ENCODE measurements around the gene CCR6. TPM values are rescaled to one million over a fixed set of nuclear protein-coding genes. Genes with fewer than 3 reads are reported as not detected.
"Not testable (repeated sequence)": the region's sequence is repeated elsewhere in the genome, so short reads cannot be mapped to it uniquely, and the experiment has no call there.

CCR6 gene
- total RNA-seq, 1 donor from 2014 or later, result 0.52 TPM

- no peaks in the 10 kb centered on the region for H3K36me3 ChIP-seq (ENCODE audit: control insufficient read depth in 3 of 3, insufficient read depth in 3 of 3, low read length in 3 of 3)
These were observed 40.6 kb downstream of the CCR6 start for GRCh38 chr6:167163476-167164011.

GRCh38 chr6:167164261-167164660 is 41.4 kb downstream of the CCR6 start:
- Histone ChIP-seq H3K9me3 (ENCODE audit: control insufficient read depth in 3 of 3, low read length in 3 of 3) (no peaks in the 10 kb centered on the region), H3K27ac (ENCODE audit: low read depth, low read length) (no peak overlapping the region), H3K4me3 (ENCODE audit: low read length in 3 of 3) (no peak overlapping the region), H3K4me1 (ENCODE audit: control insufficient read depth in 3 of 3, insufficient read depth in 3 of 3, low read length in 3 of 3) (no peaks in the 10 kb centered on the region), H3K27me3 (ENCODE audit: control insufficient read depth in 3 of 3, insufficient read depth in 3 of 3, low read length in 3 of 3) (peaks cover 1 to 4% (median 2%) of the 10 kb centered on the region in 3 donors), H3K36me3 (ENCODE audit: control insufficient read depth in 3 of 3, insufficient read depth in 3 of 3, low read length in 3 of 3) (no peaks in the 10 kb centered on the region), H3K9ac (ENCODE audit: low read depth in 1 of 3, low read length in 3 of 3) (no peak overlapping the region)

More at GRCh38 chr6:167163476-167164011, 40.6 kb downstream of the CCR6 start:
- no peak overlapping the region for H3K9ac ChIP-seq (ENCODE audit: low read depth in 1 of 3, low read length in 3 of 3)
- H3K27me3 ChIP-seq (ENCODE audit: control insufficient read depth in 3 of 3, insufficient read depth in 3 of 3, low read length in 3 of 3), result peaks cover 0 to 3% (median 0%) of the 10 kb centered on the region in 3 donors
- H3K27ac ChIP-seq (ENCODE audit: low read depth, low read length), result no peak overlapping the region
- no peaks in the 10 kb centered on the region for H3K4me1 ChIP-seq (ENCODE audit: control insufficient read depth in 3 of 3, insufficient read depth in 3 of 3, low read length in 3 of 3)
- no peak overlapping the region for H3K4me3 ChIP-seq (ENCODE audit: low read length in 3 of 3)
- H3K9me3 ChIP-seq (ENCODE audit: control insufficient read depth in 3 of 3, low read length in 3 of 3), result no peaks in the 10 kb centered on the region

GRCh38 chr6:167165858-167166471 is 43.1 kb downstream of the CCR6 start:
- Histone ChIP-seq H3K36me3 (ENCODE audit: control insufficient read depth in 3 of 3, insufficient read depth in 3 of 3, low read length in 3 of 3) (no peaks in the 10 kb centered on the region), H3K4me3 (ENCODE audit: low read length in 3 of 3) (no peak overlapping the region), H3K27ac (ENCODE audit: low read depth, low read length) (no peak overlapping the region), H3K9ac (ENCODE audit: low read depth in 1 of 3, low read length in 3 of 3) (no peak overlapping the region), H3K27me3 (ENCODE audit: control insufficient read depth in 3 of 3, insufficient read depth in 3 of 3, low read length in 3 of 3) (peaks cover 4 to 9% (median 6%) of the 10 kb centered on the region in 3 donors), H3K9me3 (ENCODE audit: control insufficient read depth in 3 of 3, low read length in 3 of 3) (no peaks in the 10 kb centered on the region), H3K4me1 (ENCODE audit: control insufficient read depth in 3 of 3, insufficient read depth in 3 of 3, low read length in 3 of 3) (no peaks in the 10 kb centered on the region)

- H3K36me3 ChIP-seq (ENCODE audit: control insufficient read depth in 3 of 3, insufficient read depth in 3 of 3, low read length in 3 of 3); H3K9ac ChIP-seq (ENCODE audit: low read depth in 1 of 3, low read length in 3 of 3); H3K27ac ChIP-seq (ENCODE audit: low read depth, low read length); H3K4me3 ChIP-seq (ENCODE audit: low read length in 3 of 3); H3K4me1 ChIP-seq (ENCODE audit: control insufficient read depth in 3 of 3, insufficient read depth in 3 of 3, low read length in 3 of 3); H3K9me3 ChIP-seq (ENCODE audit: control insufficient read depth in 3 of 3, low read length in 3 of 3): not testable (repeated sequence)
- H3K27me3 ChIP-seq (ENCODE audit: control insufficient read depth in 3 of 3, insufficient read depth in 3 of 3, low read length in 3 of 3), result peaks cover 4 to 19% (median 9%) of the 10 kb centered on the region in 3 donors
These were observed 44.8 kb downstream of the CCR6 start for GRCh38 chr6:167167699-167168098.

GRCh38 chr6:167168296-167168695 is 45.4 kb downstream of the CCR6 start:
- H3K9me3 ChIP-seq (ENCODE audit: control insufficient read depth in 3 of 3, low read length in 3 of 3); H3K27ac ChIP-seq (ENCODE audit: low read depth, low read length): not testable (repeated sequence)

GRCh38 chr6:167169867-167170266 is 47.0 kb downstream of the CCR6 start:
- not testable (repeated sequence) for H3K9me3 ChIP-seq (ENCODE audit: control insufficient read depth in 3 of 3, low read length in 3 of 3); H3K9ac ChIP-seq (ENCODE audit: low read depth in 1 of 3, low read length in 3 of 3)
- H3K27me3 ChIP-seq (ENCODE audit: control insufficient read depth in 3 of 3, insufficient read depth in 3 of 3, low read length in 3 of 3), result peaks cover 4 to 21% (median 11%) of the 10 kb centered on the region in 3 donors

More at GRCh38 chr6:167168296-167168695, 45.4 kb downstream of the CCR6 start:
- H3K4me3 ChIP-seq (ENCODE audit: low read length in 3 of 3); H3K36me3 ChIP-seq (ENCODE audit: control insufficient read depth in 3 of 3, insufficient read depth in 3 of 3, low read length in 3 of 3); H3K9ac ChIP-seq (ENCODE audit: low read depth in 1 of 3, low read length in 3 of 3); H3K4me1 ChIP-seq (ENCODE audit: control insufficient read depth in 3 of 3, insufficient read depth in 3 of 3, low read length in 3 of 3): not testable (repeated sequence)
- H3K27me3 ChIP-seq (ENCODE audit: control insufficient read depth in 3 of 3, insufficient read depth in 3 of 3, low read length in 3 of 3), result peaks cover 4 to 21% (median 9%) of the 10 kb centered on the region in 3 donors

GRCh38 chr6:167171300-167171699 is 48.4 kb downstream of the CCR6 start:
- not testable (repeated sequence) for H3K4me3 ChIP-seq (ENCODE audit: low read length in 3 of 3); H3K9me3 ChIP-seq (ENCODE audit: control insufficient read depth in 3 of 3, low read length in 3 of 3); H3K4me1 ChIP-seq (ENCODE audit: control insufficient read depth in 3 of 3, insufficient read depth in 3 of 3, low read length in 3 of 3); H3K9ac ChIP-seq (ENCODE audit: low read depth in 1 of 3, low read length in 3 of 3); H3K36me3 ChIP-seq (ENCODE audit: control insufficient read depth in 3 of 3, insufficient read depth in 3 of 3, low read length in 3 of 3); H3K27ac ChIP-seq (ENCODE audit: low read depth, low read length)
- H3K27me3 ChIP-seq (ENCODE audit: control insufficient read depth in 3 of 3, insufficient read depth in 3 of 3, low read length in 3 of 3), result peaks cover 4 to 21% (median 11%) of the 10 kb centered on the region in 3 donors

More at GRCh38 chr6:167169867-167170266, 47.0 kb downstream of the CCR6 start:
- H3K4me1 ChIP-seq (ENCODE audit: control insufficient read depth in 3 of 3, insufficient read depth in 3 of 3, low read length in 3 of 3); H3K27ac ChIP-seq (ENCODE audit: low read depth, low read length); H3K36me3 ChIP-seq (ENCODE audit: control insufficient read depth in 3 of 3, insufficient read depth in 3 of 3, low read length in 3 of 3); H3K4me3 ChIP-seq (ENCODE audit: low read length in 3 of 3): not testable (repeated sequence)

- H3K4me1 ChIP-seq (ENCODE audit: control insufficient read depth in 3 of 3, insufficient read depth in 3 of 3, low read length in 3 of 3); H3K27ac ChIP-seq (ENCODE audit: low read depth, low read length); H3K9me3 ChIP-seq (ENCODE audit: control insufficient read depth in 3 of 3, low read length in 3 of 3); H3K4me3 ChIP-seq (ENCODE audit: low read length in 3 of 3); H3K9ac ChIP-seq (ENCODE audit: low read depth in 1 of 3, low read length in 3 of 3); H3K36me3 ChIP-seq (ENCODE audit: control insufficient read depth in 3 of 3, insufficient read depth in 3 of 3, low read length in 3 of 3): not testable (repeated sequence)
- H3K27me3 ChIP-seq (ENCODE audit: control insufficient read depth in 3 of 3, insufficient read depth in 3 of 3, low read length in 3 of 3), result peaks cover 4 to 21% (median 11%) of the 10 kb centered on the region in 3 donors
These were observed 49.1 kb downstream of the CCR6 start for GRCh38 chr6:167172011-167172410.

GRCh38 chr6:167177271-167177670 is 54.4 kb downstream of the CCR6 start:
- not testable (repeated sequence) for H3K27ac ChIP-seq (ENCODE audit: low read depth, low read length); H3K27me3 ChIP-seq (ENCODE audit: control insufficient read depth in 3 of 3, insufficient read depth in 3 of 3, low read length in 3 of 3); H3K4me3 ChIP-seq (ENCODE audit: low read length in 3 of 3); H3K4me1 ChIP-seq (ENCODE audit: control insufficient read depth in 3 of 3, insufficient read depth in 3 of 3, low read length in 3 of 3); H3K36me3 ChIP-seq (ENCODE audit: control insufficient read depth in 3 of 3, insufficient read depth in 3 of 3, low read length in 3 of 3); H3K9ac ChIP-seq (ENCODE audit: low read depth in 1 of 3, low read length in 3 of 3); H3K9me3 ChIP-seq (ENCODE audit: control insufficient read depth in 3 of 3, low read length in 3 of 3)

- not testable (repeated sequence) for H3K27ac ChIP-seq (ENCODE audit: low read depth, low read length); H3K9ac ChIP-seq (ENCODE audit: low read depth in 1 of 3, low read length in 3 of 3); H3K9me3 ChIP-seq (ENCODE audit: control insufficient read depth in 3 of 3, low read length in 3 of 3); H3K27me3 ChIP-seq (ENCODE audit: control insufficient read depth in 3 of 3, insufficient read depth in 3 of 3, low read length in 3 of 3); H3K4me1 ChIP-seq (ENCODE audit: control insufficient read depth in 3 of 3, insufficient read depth in 3 of 3, low read length in 3 of 3); H3K4me3 ChIP-seq (ENCODE audit: low read length in 3 of 3); H3K36me3 ChIP-seq (ENCODE audit: control insufficient read depth in 3 of 3, insufficient read depth in 3 of 3, low read length in 3 of 3)
These were observed 56.2 kb downstream of the CCR6 start for GRCh38 chr6:167178896-167179655.

Measured in skeletal muscle tissue (tissue), 4 donors.